IMR-90 (cell line): Measurements from ENCODE around the gene ITGB1. TPM values are rescaled to one million over a fixed set of nuclear protein-coding genes. Genes with fewer than 3 reads are reported as not detected.

Experiments
- ATAC-seq: fragments of 200-7000 bp; cut with Tn5 transposase; 2 replicates; pipeline ENCODE4 v1.9.1; 2020; ENCODE audit warnings: low read depth, mild to moderate bottlenecking, moderate library complexity
- BruUV-seq: library from RNA; stranded (reverse); fragments of 400-500 nt; replicated peaks from 2 replicates; lab custom pipeline; 2021; lab: Mats Ljungman, UMichigan
- CTCF ChIA-PET: fragments of 300-600 bp; formaldehyde crosslinking; extraction: SDS; loops from one replicate; lab custom pipeline; 2021; ENCODE audit warnings: antibody characterized with exemption; lab: Yijun Ruan, JAX
- POLR2A ChIA-PET: fragments of 300-600 bp; sonication (Branson Sonifier 250); formaldehyde crosslinking; loops from one replicate; lab custom pipeline; 2022; ENCODE audit warnings: antibody characterized with exemption; ENCODE audit not compliant: unreplicated experiment; lab: Charles Lee
- DNase-seq: peaks from one replicate; pipeline ENCODE4 v3.0.0; 2013
- H2AFZ ChIP-seq: replicated peaks from 2 replicates; pipeline ENCODE3; 2013; ENCODE audit warnings: low read length, mild to moderate bottlenecking; ENCODE audit not compliant: poor library complexity
- H2AK5ac ChIP-seq: 2 replicates; pipeline ENCODE4 v1.6.1; 2013; ENCODE audit warnings: low read depth, low read length, inconsistent platforms
- H2AK9ac ChIP-seq: replicated peaks from 2 replicates; pipeline ENCODE3; 2013; ENCODE audit warnings: mild to moderate bottlenecking, low read depth, low read length, moderate library complexity; ENCODE audit not compliant: poor library complexity
- H2BK120ac ChIP-seq: 2 replicates; pipeline ENCODE4 v1.6.1; 2013; ENCODE audit warnings: low read depth, low read length, inconsistent platforms
- H2BK15ac ChIP-seq: 3 replicates; pipeline ENCODE4 v1.6.1; 2013; ENCODE audit warnings: low read depth, low read length, inconsistent platforms
- H2BK20ac ChIP-seq: 2 replicates; pipeline ENCODE4 v1.6.1; 2013; ENCODE audit warnings: low read depth, mild to moderate bottlenecking, inconsistent platforms, low read length, moderate library complexity
- H2BK5ac ChIP-seq: 2 replicates; pipeline ENCODE4 v1.6.1; 2013; ENCODE audit warnings: mild to moderate bottlenecking, low read depth, low read length, inconsistent platforms; ENCODE audit not compliant: poor library complexity, severe bottlenecking
- H3K14ac ChIP-seq: replicated peaks from 2 replicates; pipeline ENCODE4 v1.6.1; 2013; ENCODE audit warnings: low read depth, low read length, inconsistent platforms
- H3K18ac ChIP-seq: 2 replicates; pipeline ENCODE4 v1.6.1; 2013; ENCODE audit warnings: low read depth, low read length, control low read depth
- H3K23ac ChIP-seq: 2 replicates; pipeline ENCODE4 v1.6.1; 2013; ENCODE audit warnings: low read depth, low read length, inconsistent platforms
- H3K27ac ChIP-seq: 2 replicates; pipeline ENCODE4 v1.5.1; 2013; ENCODE audit warnings: mild to moderate bottlenecking, control low read depth, low read length; ENCODE audit not compliant: insufficient read depth
- H3K27me3 ChIP-seq: 2 replicates; pipeline ENCODE4 v1.6.1; 2013; ENCODE audit warnings: low read length; ENCODE audit not compliant: control insufficient read depth, insufficient read depth
- H3K36me3 ChIP-seq: 2 replicates; pipeline ENCODE4 v1.6.1; 2013; ENCODE audit warnings: low read length, mixed read lengths; ENCODE audit not compliant: control insufficient read depth, insufficient read depth
- H3K4ac ChIP-seq: 2 replicates; pipeline ENCODE4 v1.6.1; 2013; ENCODE audit warnings: low read depth, low read length, inconsistent platforms
- H3K4me1 ChIP-seq: 2 replicates; pipeline ENCODE4 v1.6.1; 2013; ENCODE audit warnings: low read length, mixed read lengths; ENCODE audit not compliant: control insufficient read depth, insufficient read depth
- H3K4me2 ChIP-seq: 2 replicates; pipeline ENCODE4 v1.6.1; 2013; ENCODE audit warnings: low read depth, mild to moderate bottlenecking, control low read depth, low read length, moderate library complexity
- H3K4me3 ChIP-seq: 2 replicates; pipeline ENCODE4 v1.5.1; 2013; ENCODE audit warnings: low read depth, mild to moderate bottlenecking, control low read depth, low read length, moderate library complexity; ENCODE audit not compliant: insufficient read depth
- H3K56ac ChIP-seq: 2 replicates; pipeline ENCODE4 v1.6.1; 2013; ENCODE audit warnings: low read length, inconsistent platforms; ENCODE audit not compliant: insufficient read depth; ENCODE audit errors: extremely low read depth
- H3K79me1 ChIP-seq, 2 experiments: 2 replicates each; pipeline ENCODE4 v1.6.1; 2013; ENCODE audit warnings: low read length in 2 of 2, inconsistent platforms in 1 of 2, low read depth in 1 of 2
- H3K9ac ChIP-seq: 2 replicates; pipeline ENCODE4 v1.6.1; 2013; ENCODE audit warnings: low read depth, low read length, control low read depth
- H3K9me1 ChIP-seq: 2 replicates; pipeline ENCODE4 v1.6.1; 2013; ENCODE audit warnings: low read length, inconsistent platforms; ENCODE audit not compliant: insufficient read depth
- H3K9me3 ChIP-seq: 2 replicates; pipeline ENCODE4 v1.6.1; 2013; ENCODE audit warnings: low read length; ENCODE audit not compliant: control insufficient read depth, insufficient read depth
- H4K20me1 ChIP-seq: 2 replicates; pipeline ENCODE4 v1.6.1; 2013; ENCODE audit warnings: low read length, inconsistent platforms; ENCODE audit not compliant: insufficient read depth
- H4K5ac ChIP-seq: 2 replicates; pipeline ENCODE4 v1.6.1; 2013; ENCODE audit warnings: mild to moderate bottlenecking, low read depth, low read length, control low read depth
- H4K8ac ChIP-seq, 2 experiments: 2 replicates each; pipeline ENCODE4 v1.6.1; 2013; ENCODE audit warnings: low read depth in 2 of 2, low read length in 2 of 2, control low read depth in 1 of 2, inconsistent platforms in 1 of 2
- H4K91ac ChIP-seq: 2 replicates; pipeline ENCODE4 v1.6.1; 2013; ENCODE audit warnings: low read depth, low read length, inconsistent platforms; ENCODE audit not compliant: insufficient read depth
- BHLHE40 ChIP-seq: fragments of 150-350 bp; IDR thresholded peaks from 2 replicates; pipeline ENCODE4 v1.6.1; 2016; ENCODE audit warnings: mild to moderate bottlenecking, low read depth, low read length
- CHD1 ChIP-seq: IDR thresholded peaks from 2 replicates; pipeline ENCODE4 v1.6.1; 2012; ENCODE audit warnings: low read depth, low read length, improper control_type of control experiment
- FOS ChIP-seq: fragments of 150-350 bp; IDR thresholded peaks from 2 replicates; pipeline ENCODE4 v1.6.1; 2016; ENCODE audit warnings: low read depth, low read length
- MAFK ChIP-seq: IDR thresholded peaks from 2 replicates; pipeline ENCODE4 v1.6.1; 2012; ENCODE audit warnings: low read depth, low read length, improper control_type of control experiment
- MAZ ChIP-seq: IDR thresholded peaks from 2 replicates; pipeline ENCODE4 v1.6.1; 2012; ENCODE audit warnings: low read depth, mild to moderate bottlenecking, low read length, improper control_type of control experiment, moderate library complexity, borderline replicate concordance
- NFE2L2 ChIP-seq: fragments of 150-350 bp; IDR thresholded peaks from 2 replicates; pipeline ENCODE4 v1.6.1; 2016; ENCODE audit warnings: low read depth, mild to moderate bottlenecking, low read length
- POLR2A ChIP-seq: IDR thresholded peaks from 2 replicates; pipeline ENCODE4 v1.6.1; 2012; ENCODE audit warnings: mild to moderate bottlenecking, low read depth, low read length
- RCOR1 ChIP-seq: IDR thresholded peaks from 2 replicates; pipeline ENCODE4 v1.6.1; 2012; ENCODE audit warnings: mild to moderate bottlenecking, low read length, improper control_type of control experiment; ENCODE audit not compliant: insufficient replicate concordance
- RFX5 ChIP-seq: IDR thresholded peaks from 2 replicates; pipeline ENCODE4 v1.8.0; 2012; ENCODE audit warnings: low read depth, mild to moderate bottlenecking, low read length, moderate library complexity
- SMC3 ChIP-seq: fragments of 150-350 bp; IDR thresholded peaks from 2 replicates; pipeline ENCODE4 v1.6.1; 2016; ENCODE audit warnings: low read depth, mild to moderate bottlenecking, antibody characterized with exemption, low read length, moderate library complexity
- USF2 ChIP-seq: fragments of 150-350 bp; IDR thresholded peaks from 2 replicates; pipeline ENCODE4 v1.6.1; 2017; ENCODE audit warnings: mild to moderate bottlenecking, antibody characterized with exemption, low read length, low read depth
- WGBS, 2 experiments: methylation state at CpG; one replicate each; pipeline versions ENCODE4 v1.1.5 to v1.1.7; 2013; ENCODE audit warnings: missing lambda C conversion rate in 2 of 2; ENCODE audit not compliant: insufficient read length in 1 of 2; ENCODE audit errors: extremely low coverage in 2 of 2; 5-methylcytosine and 5-hydroxymethylcytosine counted together
- dilution Hi-C: fragments of 300-500 bp; cut with HindIII; formaldehyde crosslinking; loops from one replicate; pipeline ENCODE4 v1.14.3; 2018; ENCODE audit warnings: low sequenced_read_pairs; ENCODE audit not compliant: unreplicated experiment
- in situ Hi-C: fragments of 300-500 bp; cut with MboI; formaldehyde crosslinking; loops from 3 replicates; pipeline ENCODE4 v1.14.3; 2019; ENCODE audit warnings: low sequenced_read_pairs, inconsistent platforms, mixed read lengths
- intact Hi-C: fragments of 100-400 bp; cut with micrococcal nuclease; formaldehyde crosslinking; loops from 2 replicates; pipeline ENCODE4 v1.10.0; 2022
- polyA plus RNA-seq, 3 experiments: library from polyadenylated mRNA; depleted of rRNA; stranded (reverse); fragments of >200 nt; gene quantifications; 2 replicates each; pipeline ENCODE4 v1.2.3, GENCODE V29; 2012; ENCODE audit warnings: low replicate concordance in 1 of 3
- total RNA-seq: library from RNA; depleted of rRNA; stranded (reverse); fragments of >200 nt; gene quantifications from 2 replicates; pipeline ENCODE4 v1.2.3, GENCODE V29; 2012
- TF ChIP-seq, protein P1 (sequence below): fragments of 150-350 bp; IDR thresholded peaks from 2 replicates; pipeline ENCODE4 v1.6.1; 2016; ENCODE audit warnings: low read depth, mild to moderate bottlenecking, low read length, moderate library complexity, borderline replicate concordance

The ITGB1 gene
- total and polyA plus RNA-seq, 2 of the 4 experiments (the other 2 are of a cell fraction): 1,331 to 2,066 TPM

DNA sequence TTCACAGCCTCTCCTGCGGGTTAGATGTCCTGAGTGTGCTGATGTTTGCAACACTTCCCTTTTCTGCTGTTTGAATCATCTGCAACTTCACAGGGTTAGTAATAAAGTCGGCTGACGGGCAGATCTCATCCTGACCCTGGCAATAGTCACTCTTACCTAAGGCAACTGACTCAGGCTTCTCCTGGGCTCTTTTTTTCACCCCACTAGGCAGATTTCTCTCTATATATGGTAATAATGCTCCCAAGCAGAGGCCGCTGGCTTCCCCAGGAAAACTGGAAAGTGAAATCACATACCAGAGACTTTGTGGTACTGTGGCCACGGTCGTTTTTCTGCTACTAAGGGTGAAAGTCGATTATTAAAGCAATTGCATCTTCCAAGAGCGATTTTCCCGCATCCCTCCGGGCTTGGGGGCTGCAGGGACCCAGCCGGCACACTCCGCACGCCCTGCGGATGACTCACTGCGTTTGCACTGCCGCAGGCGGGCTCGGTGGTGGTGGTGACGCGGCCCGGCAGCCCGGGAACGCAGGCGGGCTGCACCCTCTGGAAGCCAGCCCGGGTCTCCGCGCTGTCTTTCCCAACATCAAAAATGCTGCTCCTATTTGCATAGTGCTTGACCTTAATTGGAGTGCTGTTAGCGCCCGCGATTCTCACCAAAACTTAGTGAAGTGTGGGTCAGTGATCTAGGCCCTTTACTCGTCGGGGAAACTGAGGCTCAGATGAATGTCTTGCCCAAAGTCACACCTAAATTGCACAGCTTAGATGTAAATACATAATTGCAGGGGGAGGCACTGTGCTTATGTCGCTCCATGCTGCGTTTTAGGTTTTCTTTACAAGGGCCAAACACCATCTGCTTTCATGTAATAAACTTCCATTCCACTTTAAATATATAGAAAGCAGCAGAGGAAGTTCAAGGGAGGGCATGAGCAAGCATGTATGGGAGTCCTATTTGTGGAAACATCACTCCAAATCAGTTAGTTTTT, 47.6 kb upstream of the ITGB1 start (continued):
- peak; percentile 89 for TF ChIP-seq MAZ
- peak; percentile 78 for TF ChIP-seq POLR2A
- TF ChIP-seq CHD1: no peak
- peak; percentile 9; the same call in 1 of the 2 replicates for TF ChIP-seq SMC3

DNA sequence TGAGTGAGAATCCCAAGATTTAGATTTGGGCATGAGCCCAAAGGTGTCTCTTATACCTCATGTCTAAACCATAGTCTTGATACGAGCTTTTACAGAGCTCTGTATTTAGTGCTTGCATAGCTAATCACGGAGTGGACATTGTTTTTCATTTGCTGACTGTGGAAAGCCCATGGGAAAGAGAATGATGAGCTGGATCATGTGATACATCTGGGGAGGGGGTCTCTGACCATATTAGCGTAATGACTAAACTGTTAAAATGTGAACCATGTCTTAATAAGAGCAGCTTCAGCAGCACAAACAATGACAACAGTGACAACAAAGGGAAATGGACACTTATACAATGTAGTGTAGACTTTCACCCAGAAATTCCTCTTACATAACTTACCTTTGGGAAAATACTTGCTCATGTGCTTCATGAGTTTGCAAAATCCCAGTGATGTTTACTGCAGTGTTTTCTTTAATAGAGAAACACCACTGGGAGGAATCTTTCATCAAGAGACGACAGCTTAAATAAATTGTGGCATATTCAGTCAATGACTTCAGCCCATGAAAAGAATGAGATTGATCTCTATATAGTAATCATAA, 44.0 kb upstream of the ITGB1 start:
- Histone ChIP-seq H4K8ac (no peak overlapping the region), H3K18ac (no peak overlapping the region), H3K4me1 (no peaks in the 10 kb centered on the region), H4K20me1 (no peaks in the 10 kb centered on the region), H2AK9ac (no peak overlapping the region), H3K4me2 (no peak overlapping the region), H3K4ac (no peak overlapping the region), H2BK20ac (no peak overlapping the region), H3K9me1 (0 out of 2 replicates have a peak, but pooled peaks cover 3% of the 10 kb centered on the region), H4K5ac (no peak overlapping the region), H2BK5ac (no peak overlapping the region), H3K36me3 (no peaks in the 10 kb centered on the region), H3K14ac (no peak overlapping the region), H3K23ac (no peak overlapping the region), H3K27me3 (no peaks in the 10 kb centered on the region), H2BK15ac (no peak overlapping the region), H2BK120ac (no peak overlapping the region), H4K91ac (no peak overlapping the region), H3K56ac (no peak overlapping the region), H2AK5ac (no peak overlapping the region; the same call in 1 of the 2 replicates), H3K9me3 (no peaks in the 10 kb centered on the region), H2AFZ (no peak overlapping the region), H3K79me1 (peaks cover 17 to 21% of the 10 kb centered on the region in 2 experiments), H3K9ac (no peak overlapping the region), H3K4me3 (no peak overlapping the region), H3K27ac (no peak overlapping the region)
- dilution Hi-C loops: no loop called here
- CTCF ChIA-PET: interaction anchor here (0.8 to 1.3 kb wide), 2 partner anchors 19 to 21 kb away, joined by 3 to 5 read pairs; no protein-coding TSS in a partner anchor
- no TSS peak for BruUV-seq
- WGBS, 2 experiments: 80% methylated on average over 1 of the region's 4 CpGs; no CpG with 5 or more reads in 1 of the 2 experiments
- no peak for TF ChIP-seq BHLHE40
- TF ChIP-seq MAFK: no peak
- no peak for TF ChIP-seq POLR2A
- TF ChIP-seq MAZ: no peak
- TF ChIP-seq RFX5: no peak
- no peak for TF ChIP-seq USF2
- TF ChIP-seq FOS: no peak
- no peak for TF ChIP-seq NFE2L2
- TF ChIP-seq RCOR1: no peak
- TF ChIP-seq, protein P1, sequence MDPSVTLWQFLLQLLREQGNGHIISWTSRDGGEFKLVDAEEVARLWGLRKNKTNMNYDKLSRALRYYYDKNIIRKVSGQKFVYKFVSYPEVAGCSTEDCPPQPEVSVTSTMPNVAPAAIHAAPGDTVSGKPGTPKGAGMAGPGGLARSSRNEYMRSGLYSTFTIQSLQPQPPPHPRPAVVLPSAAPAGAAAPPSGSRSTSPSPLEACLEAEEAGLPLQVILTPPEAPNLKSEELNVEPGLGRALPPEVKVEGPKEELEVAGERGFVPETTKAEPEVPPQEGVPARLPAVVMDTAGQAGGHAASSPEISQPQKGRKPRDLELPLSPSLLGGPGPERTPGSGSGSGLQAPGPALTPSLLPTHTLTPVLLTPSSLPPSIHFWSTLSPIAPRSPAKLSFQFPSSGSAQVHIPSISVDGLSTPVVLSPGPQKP: no peak
- TF ChIP-seq SMC3: no peak
- POLR2A ChIA-PET: no interaction called here
- DNase-seq: no peak
- in situ Hi-C loops: no loop called here
- intact Hi-C loops: loop anchor here (10.0 kb wide), 1 partner anchor 657 kb away; the partner anchor contains the start of gene EPC1
- ATAC-seq: no peak
